Measurements from ENCODE around the gene MCAM.

DNA sequence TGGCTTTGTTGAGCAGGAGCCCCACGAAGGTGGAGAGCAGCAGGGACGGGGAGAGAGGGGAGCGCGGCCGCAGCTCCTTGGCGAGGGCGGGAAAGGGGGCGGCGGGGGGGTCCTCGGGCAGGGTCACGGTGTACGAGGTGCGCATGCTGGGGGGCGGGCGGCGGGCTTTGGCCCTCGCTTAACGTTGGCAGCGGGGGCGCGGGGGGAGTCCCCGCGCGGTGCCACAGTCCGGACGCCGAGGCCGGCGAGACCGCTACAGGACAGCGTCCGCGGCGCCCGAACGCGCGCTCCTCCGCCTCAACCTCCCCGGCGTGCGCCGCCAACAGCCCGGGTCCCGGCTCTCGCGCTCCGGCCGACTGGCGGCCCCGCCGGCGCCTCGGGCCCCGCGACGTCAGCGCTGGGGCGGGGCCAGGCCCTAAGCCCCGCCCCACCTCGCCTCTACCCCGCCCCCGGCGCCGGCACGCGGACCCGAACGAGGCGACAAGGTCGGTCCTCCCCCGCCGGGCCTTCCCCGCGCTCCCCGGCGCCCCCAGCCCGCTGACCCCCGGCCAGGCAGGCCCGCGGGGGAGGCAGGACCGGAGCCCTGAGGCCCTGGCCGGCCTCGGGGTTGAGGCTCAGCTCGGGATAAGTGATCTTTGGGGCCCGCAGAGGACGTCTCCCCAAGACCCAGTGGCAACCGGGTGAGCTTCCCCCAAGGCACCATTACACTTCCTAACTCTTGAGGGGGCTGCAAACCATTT is 47.1 kb upstream of the MCAM start:
- TF ChIP-seq, protein P1, sequence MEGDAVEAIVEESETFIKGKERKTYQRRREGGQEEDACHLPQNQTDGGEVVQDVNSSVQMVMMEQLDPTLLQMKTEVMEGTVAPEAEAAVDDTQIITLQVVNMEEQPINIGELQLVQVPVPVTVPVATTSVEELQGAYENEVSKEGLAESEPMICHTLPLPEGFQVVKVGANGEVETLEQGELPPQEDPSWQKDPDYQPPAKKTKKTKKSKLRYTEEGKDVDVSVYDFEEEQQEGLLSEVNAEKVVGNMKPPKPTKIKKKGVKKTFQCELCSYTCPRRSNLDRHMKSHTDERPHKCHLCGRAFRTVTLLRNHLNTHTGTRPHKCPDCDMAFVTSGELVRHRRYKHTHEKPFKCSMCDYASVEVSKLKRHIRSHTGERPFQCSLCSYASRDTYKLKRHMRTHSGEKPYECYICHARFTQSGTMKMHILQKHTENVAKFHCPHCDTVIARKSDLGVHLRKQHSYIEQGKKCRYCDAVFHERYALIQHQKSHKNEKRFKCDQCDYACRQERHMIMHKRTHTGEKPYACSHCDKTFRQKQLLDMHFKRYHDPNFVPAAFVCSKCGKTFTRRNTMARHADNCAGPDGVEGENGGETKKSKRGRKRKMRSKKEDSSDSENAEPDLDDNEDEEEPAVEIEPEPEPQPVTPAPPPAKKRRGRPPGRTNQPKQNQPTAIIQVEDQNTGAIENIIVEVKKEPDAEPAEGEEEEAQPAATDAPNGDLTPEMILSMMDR (conservative IDR thresholded peaks at IDR 0.05; ENCODE audit: low read length) = peak; percentile 18; the same call in 1 of the 2 replicates
- no peak for TF ChIP-seq EZH2phosphoT487 (IDR thresholded peaks at IDR 0.05; ENCODE audit: borderline replicate concordance, low read depth, low read length)

All from OCI-LY7 (cell line).